Measurements from ENCODE around the gene FGF12.

Gene FGF12

GRCh38 chr3:192331749-192332385 lies 395.5 kb downstream of the FGF12 start:
- TF ChIP-seq, protein P1, sequence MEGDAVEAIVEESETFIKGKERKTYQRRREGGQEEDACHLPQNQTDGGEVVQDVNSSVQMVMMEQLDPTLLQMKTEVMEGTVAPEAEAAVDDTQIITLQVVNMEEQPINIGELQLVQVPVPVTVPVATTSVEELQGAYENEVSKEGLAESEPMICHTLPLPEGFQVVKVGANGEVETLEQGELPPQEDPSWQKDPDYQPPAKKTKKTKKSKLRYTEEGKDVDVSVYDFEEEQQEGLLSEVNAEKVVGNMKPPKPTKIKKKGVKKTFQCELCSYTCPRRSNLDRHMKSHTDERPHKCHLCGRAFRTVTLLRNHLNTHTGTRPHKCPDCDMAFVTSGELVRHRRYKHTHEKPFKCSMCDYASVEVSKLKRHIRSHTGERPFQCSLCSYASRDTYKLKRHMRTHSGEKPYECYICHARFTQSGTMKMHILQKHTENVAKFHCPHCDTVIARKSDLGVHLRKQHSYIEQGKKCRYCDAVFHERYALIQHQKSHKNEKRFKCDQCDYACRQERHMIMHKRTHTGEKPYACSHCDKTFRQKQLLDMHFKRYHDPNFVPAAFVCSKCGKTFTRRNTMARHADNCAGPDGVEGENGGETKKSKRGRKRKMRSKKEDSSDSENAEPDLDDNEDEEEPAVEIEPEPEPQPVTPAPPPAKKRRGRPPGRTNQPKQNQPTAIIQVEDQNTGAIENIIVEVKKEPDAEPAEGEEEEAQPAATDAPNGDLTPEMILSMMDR (IDR thresholded peaks at IDR 0.05), result no peak
- TF ChIP-seq ZFX (IDR thresholded peaks at IDR 0.05; ENCODE audit: borderline replicate concordance), result no peak
- no peak overlapping the region for H3K27ac ChIP-seq

DNA sequence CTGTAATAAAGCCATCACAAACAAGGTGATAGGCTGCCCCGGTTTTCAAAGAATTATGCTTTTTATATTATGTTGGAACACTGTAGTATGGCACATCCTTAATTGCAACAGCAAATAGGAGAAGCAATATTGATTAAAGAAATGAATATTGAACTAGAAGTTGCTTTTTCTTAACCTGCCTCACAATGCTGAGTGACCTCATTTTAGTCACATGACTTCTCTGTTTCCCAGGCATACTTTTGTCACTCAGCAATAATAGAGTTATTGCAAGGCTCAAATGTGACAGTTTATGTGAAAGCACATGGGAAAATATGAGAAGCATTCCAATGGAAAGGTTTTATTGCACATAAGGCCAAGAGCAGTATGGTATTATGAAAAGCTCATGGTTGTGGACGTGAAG lies 400.7 kb downstream of the FGF12 start:
- no peak overlapping the region for H3K27ac ChIP-seq
- TF ChIP-seq, protein P1 (IDR thresholded peaks at IDR 0.05), result no peak
- TF ChIP-seq ZFX (IDR thresholded peaks at IDR 0.05; ENCODE audit: borderline replicate concordance), result no peak

DNA sequence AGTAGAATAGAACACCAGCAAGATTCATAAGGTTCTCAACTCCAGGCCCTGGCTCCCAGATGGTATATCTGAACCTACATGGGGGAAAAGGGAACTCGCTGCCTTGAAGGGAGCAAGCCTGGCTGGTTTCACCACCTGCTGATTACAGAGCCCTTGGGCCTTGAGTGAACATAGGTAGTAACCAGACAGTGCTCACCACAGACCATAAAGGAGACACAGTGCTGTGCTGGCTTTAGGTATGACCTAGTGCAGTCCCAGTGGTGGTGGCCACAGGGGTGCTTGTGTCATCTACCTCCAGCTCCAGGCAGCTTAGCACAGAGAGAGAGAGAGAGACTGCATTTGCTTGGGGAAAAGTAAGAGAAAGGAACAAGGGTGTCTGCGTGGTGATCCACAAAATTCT lies 409.8 kb downstream of the FGF12 start:
- TF ChIP-seq ZFX (IDR thresholded peaks at IDR 0.05; ENCODE audit: borderline replicate concordance), result no peak
- TF ChIP-seq, protein P1 (IDR thresholded peaks at IDR 0.05), result no peak
- no peak overlapping the region for H3K27ac ChIP-seq

GRCh38 chr3:192313605-192314004 lies 413.7 kb downstream of the FGF12 start:
- no peak for TF ChIP-seq ZFX (IDR thresholded peaks at IDR 0.05; ENCODE audit: borderline replicate concordance)
- TF ChIP-seq, protein P1 (IDR thresholded peaks at IDR 0.05), result no peak

GRCh38 chr3:192307631-192308030 lies 419.7 kb downstream of the FGF12 start:
- no peak for TF ChIP-seq ZFX (IDR thresholded peaks at IDR 0.05; ENCODE audit: borderline replicate concordance)
- TF ChIP-seq, protein P1 (IDR thresholded peaks at IDR 0.05), result no peak
- no peak overlapping the region for H3K27ac ChIP-seq

More at GRCh38 chr3:192313605-192314004, 413.7 kb downstream of the FGF12 start:
- no peak overlapping the region for H3K27ac ChIP-seq

GRCh38 chr3:192303235-192303634 lies 424.1 kb downstream of the FGF12 start:
- H3K27ac ChIP-seq, result no peak overlapping the region
- TF ChIP-seq ZFX (IDR thresholded peaks at IDR 0.05; ENCODE audit: borderline replicate concordance), result no peak
- TF ChIP-seq, protein P1 (IDR thresholded peaks at IDR 0.05), result no peak

- H3K27ac ChIP-seq, result no peak overlapping the region
- TF ChIP-seq, protein P1 (IDR thresholded peaks at IDR 0.05), result no peak
- TF ChIP-seq ZFX (IDR thresholded peaks at IDR 0.05; ENCODE audit: borderline replicate concordance), result no peak
Observed at GRCh38 chr3:192302721-192303120, 424.6 kb downstream of the FGF12 start.
